NT2/D1 (cell line): ENCODE data around the gene CBX1.

ENCODE experiments used
- SUZ12 ChIP-seq: IDR thresholded peaks from 2 replicates; pipeline ENCODE4 v1.6.1; 2011; ENCODE audit not compliant: insufficient read length, insufficient read depth; ENCODE audit errors: extremely low read depth
- YY1 ChIP-seq: IDR thresholded peaks from 2 replicates; pipeline ENCODE4 v1.6.1; 2011; ENCODE audit not compliant: insufficient read length, insufficient read depth

- no peak for TF ChIP-seq SUZ12
- TF ChIP-seq YY1 = no peak
Observed at GRCh38 chr17:48131216-48131824, 30.0 kb upstream of the CBX1 start.
